Measurements from ENCODE around the gene NEDD8.

NEDD8 gene

GRCh38 chr14:24263848-24264247 is 31.7 kb upstream of the NEDD8 start:
- DNase-seq (ENCODE audit: low spot score) (no peak), FAIRE-seq (no peak)

DNA sequence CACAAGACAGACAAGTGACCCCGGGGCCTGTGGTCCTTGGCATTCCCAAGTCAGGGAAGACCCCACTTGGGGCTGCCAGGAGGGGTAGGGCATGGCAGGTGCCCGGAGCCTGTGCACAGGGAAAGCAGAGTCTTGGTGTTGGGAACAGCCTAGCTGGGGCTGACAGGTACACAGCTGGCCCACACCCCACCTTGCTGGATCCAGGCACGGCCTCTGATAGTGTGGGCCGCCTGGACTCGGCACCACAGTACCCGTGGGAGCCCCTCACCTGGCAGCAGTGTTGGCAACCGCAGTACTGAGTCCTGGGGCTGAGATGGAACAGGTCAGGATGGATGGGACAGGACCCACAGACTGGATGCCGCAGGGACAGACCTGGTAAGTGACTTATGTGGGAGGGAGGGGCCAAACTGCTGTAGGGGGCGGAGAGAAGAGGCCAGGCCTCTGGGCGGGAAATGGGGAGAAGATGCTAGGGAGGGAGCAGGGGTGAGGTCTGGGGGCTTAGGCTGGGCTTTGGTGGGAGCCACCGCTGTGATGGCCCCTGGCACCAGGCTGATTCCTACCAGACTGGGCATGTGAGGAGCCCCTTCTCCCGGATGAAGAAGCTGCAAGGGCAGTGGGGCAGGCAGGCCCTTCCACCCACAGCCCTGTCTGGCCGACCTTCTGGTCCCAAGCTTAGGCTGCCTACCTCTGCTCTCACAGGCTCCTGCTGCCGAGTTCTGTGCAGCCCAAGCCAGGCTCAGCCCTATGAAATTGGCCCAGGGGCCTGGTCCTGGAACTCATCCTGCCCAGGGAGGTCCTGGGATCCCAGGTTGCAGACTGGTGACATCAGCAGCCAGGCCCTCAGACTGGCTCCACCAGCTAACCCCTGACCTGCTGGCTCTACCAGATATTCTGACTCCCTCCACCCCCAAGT is 30.9 kb upstream of the NEDD8 start, which contains the start of gene TGM1:
Gene TGM1 (minus strand): TSS at position 357 of the 913 bp plus-strand sequence. CDS start 825 bp downstream, outside the sequence.
- FAIRE-seq = no peak
- DNase-seq (ENCODE audit: low spot score) = no peak

DNA sequence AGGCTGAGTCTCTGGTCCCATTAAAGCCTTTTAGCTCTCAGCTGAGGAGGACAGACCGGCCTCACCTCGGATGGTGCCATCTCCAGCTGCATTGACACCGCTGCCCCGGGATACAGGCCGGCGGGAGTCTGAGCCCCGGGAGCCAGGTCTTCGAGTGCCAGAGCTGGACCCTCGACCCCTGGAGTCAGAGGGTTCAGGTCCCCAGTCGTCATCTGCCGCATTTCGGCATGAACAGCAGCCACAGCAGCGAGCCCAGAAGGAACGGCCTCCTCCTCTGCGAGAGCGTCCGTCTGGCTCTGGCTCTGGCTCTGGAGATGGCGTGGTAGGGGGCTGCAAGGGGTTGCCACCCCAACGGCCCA is 29.8 kb upstream of the NEDD8 start:
- FAIRE-seq = no peak
- DNase-seq (ENCODE audit: low spot score) = no peak

- FAIRE-seq = no peak
- DNase-seq (ENCODE audit: low spot score) = no peak
Observed at GRCh38 chr14:24261256-24261968, 29.2 kb upstream of the NEDD8 start.

GRCh38 chr14:24260780-24261157 is 28.6 kb upstream of the NEDD8 start:
- FAIRE-seq (no peak), DNase-seq (ENCODE audit: low spot score) (no peak)

GRCh38 chr14:24260026-24260779 is 28.0 kb upstream of the NEDD8 start:
- FAIRE-seq = no peak
- DNase-seq (ENCODE audit: low spot score) = no peak

DNA sequence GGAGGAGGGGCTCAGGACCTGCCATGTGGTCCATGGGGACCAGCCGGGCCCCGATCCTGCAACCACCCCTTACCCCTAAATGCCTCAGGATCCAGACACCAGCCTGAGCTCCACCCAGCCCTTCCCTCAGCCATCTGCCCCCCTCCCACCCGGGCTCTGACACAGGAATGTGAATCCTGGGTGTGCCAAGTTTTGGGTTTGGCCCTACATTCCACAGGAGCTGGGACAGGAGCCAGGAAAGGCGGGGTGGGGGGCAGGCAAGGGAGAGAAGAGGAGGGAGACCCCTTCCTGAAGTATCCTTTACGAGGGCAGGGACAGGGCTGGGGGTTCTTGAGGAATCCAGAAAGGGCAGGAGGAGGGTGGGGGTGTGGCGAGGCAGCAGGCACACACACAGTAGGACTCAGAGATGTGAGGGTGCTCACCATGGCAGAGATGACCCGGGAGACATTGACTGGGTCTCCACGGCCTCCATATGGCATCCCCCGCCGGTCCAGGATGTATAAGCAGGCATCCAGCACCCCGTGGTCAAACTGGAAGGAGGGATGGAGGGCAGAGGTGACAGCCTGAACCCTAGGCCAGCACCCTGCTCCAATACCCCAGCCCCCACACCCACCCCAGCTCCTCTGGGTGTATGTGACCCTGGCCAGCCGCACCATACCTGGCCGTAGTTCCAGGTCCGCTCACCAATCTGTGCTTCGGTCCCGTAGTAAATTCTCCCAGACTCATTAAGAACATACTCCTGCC is 27.3 kb upstream of the NEDD8 start:
- no peak for DNase-seq (ENCODE audit: low spot score)
- no peak for FAIRE-seq

GRCh38 chr14:24258548-24259265 is 26.5 kb upstream of the NEDD8 start:
- no peak for DNase-seq (ENCODE audit: low spot score)
- no peak for FAIRE-seq

DNA sequence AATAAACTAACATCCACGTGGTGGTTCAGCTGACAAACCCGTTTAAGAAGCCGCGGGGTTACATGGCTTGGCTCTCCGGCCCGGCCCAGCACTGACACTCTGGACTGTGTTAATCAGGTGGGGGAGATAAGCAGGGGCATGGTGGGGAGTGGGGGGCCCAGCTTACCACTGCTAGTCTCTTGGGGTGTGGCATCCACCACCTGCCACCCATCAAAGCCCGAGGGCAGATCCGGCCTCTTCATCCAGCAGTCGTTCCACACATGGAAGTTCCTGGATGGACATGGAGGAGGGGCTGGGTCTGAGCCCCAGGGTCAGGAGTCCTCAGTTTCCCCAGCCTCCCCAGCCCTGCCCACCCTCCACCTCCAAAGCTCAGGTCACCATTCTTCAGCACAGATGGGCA is 26.0 kb upstream of the NEDD8 start:
- no peak for DNase-seq (ENCODE audit: low spot score)
- no peak for FAIRE-seq

- FAIRE-seq (no peak), DNase-seq (ENCODE audit: low spot score) (no peak)
Observed at GRCh38 chr14:24256960-24257359, 24.8 kb upstream of the NEDD8 start.

DNA sequence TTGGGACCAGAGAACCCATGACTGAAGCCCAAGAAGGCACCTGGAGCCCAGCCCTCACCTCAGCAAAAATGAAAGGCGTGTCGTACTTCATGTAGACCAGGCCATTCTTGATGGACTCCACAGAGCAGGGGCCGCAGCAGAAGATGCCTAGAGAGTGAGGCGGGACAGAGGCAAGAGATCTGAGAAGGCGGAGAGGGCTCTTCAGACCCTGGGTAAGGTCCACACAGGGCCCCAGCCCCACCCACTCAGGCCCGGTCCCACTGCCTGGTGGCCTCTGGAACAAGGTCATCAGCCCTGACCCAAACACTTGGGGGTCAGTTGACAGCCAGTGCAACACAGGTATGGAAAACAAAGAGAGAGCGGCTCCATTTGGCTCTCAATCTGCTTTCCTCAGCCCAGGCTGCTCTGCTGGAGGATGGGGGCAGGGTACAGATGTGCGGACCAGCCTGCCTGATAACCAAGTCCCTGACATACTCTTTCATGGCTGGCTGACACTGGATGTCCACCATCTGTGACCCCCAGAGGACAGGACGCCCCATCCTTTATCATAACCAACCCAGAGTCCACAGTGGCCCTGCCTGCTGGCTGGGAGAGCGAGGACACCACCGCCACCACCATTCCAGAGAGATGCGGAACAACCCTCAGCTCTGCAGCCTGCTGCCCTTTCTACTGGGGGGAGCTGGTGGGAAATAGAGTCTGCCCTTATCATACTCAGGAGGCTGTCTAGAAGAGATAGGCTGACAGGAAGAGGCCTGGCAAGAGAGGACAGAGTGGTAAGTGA is 24.0 kb upstream of the NEDD8 start:
- no peak for DNase-seq (ENCODE audit: low spot score)
- FAIRE-seq = no peak

DNA sequence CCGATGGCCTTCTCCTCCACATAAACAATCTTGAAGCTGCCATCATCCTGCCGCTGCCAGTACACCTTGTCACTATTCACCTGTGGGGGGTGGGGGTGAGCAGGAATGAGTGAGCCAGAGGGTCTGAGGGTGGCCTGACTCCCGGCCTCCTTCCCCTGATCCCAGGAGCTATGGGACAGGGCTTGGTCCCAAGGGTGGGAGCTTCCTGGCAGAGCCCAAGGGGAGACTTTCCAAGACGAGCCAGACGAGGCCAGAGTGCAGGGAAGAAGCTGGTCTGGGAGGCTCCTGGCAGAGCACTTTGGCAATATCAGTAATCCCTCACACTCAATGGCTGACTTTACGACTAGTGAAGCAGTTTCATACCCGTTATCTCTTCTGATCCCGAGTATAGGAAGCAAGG is 23.3 kb upstream of the NEDD8 start:
- DNase-seq (ENCODE audit: low spot score) = no peak
- no peak for FAIRE-seq

- FAIRE-seq (no peak), DNase-seq (ENCODE audit: low spot score) (no peak)
Observed at GRCh38 chr14:24254630-24255392, 22.6 kb upstream of the NEDD8 start.

- DNase-seq (ENCODE audit: low spot score) (no peak), FAIRE-seq (no peak)
Observed at GRCh38 chr14:24253936-24254335, 21.8 kb upstream of the NEDD8 start.

GRCh38 chr14:24252289-24253124 is 20.3 kb upstream of the NEDD8 start:
- FAIRE-seq = no peak

DNA sequence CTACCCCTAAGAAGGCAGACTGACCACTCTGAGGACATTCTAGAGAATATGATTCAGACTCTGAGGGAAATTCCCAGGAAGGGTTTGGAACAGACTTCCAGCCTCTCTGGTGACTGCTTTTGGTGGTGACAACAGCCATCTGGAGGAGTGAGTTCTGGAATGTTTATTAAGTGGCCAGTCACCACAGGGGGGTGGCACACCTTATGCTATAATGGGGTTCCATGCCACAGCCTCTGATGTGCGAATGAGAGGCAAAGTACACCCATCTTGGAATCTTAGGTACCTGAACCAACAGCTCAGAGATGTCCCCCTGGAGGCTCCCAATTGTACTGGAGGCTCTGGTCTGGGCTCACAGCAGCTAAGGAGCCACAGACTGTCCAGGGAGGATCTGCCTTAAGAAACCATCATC is 19.7 kb upstream of the NEDD8 start:
- peak; percentile 69 for DNase-seq (ENCODE audit: low spot score)
- no peak for FAIRE-seq

More at GRCh38 chr14:24252289-24253124, 20.3 kb upstream of the NEDD8 start:
- DNase-seq (ENCODE audit: low spot score) = no peak

GRCh38 chr14:24250354-24250753 is 18.2 kb upstream of the NEDD8 start:
- no peak for DNase-seq (ENCODE audit: low spot score)
- FAIRE-seq = no peak

Data from RCC 7860 (cell line).